HEK293T (cell line): ENCODE data around the gene POU6F2.

Source experiments
- ARNT ChIP-seq: fragments of 450-650 bp; IDR thresholded peaks from 2 replicates; pipeline ENCODE4 v1.6.1; 2017; ENCODE audit warnings: mild to moderate bottlenecking
- ELF4 ChIP-seq: fragments of 450-650 bp; IDR thresholded peaks from 2 replicates; pipeline ENCODE4 v1.6.1; 2017; ENCODE audit warnings: antibody characterized with exemption
- FOXA1 ChIP-seq: fragments of 450-650 bp; IDR thresholded peaks from 2 replicates; pipeline ENCODE4 v1.6.1; 2016; ENCODE audit warnings: mild to moderate bottlenecking
- FOXK2 ChIP-seq: fragments of 450-650 bp; IDR thresholded peaks from 2 replicates; pipeline ENCODE4 v1.6.1; 2016; ENCODE audit warnings: mild to moderate bottlenecking
- FOXM1 ChIP-seq: fragments of 450-650 bp; IDR thresholded peaks from 2 replicates; pipeline ENCODE4 v1.6.1; 2017; ENCODE audit warnings: mild to moderate bottlenecking, borderline replicate concordance
- HDGF ChIP-seq: fragments of 450-650 bp; IDR thresholded peaks from 2 replicates; pipeline ENCODE4 v1.6.1; 2017; ENCODE audit warnings: antibody characterized with exemption, borderline replicate concordance
- L3MBTL2 ChIP-seq: fragments of 450-650 bp; conservative IDR thresholded peaks from 2 replicates; pipeline ENCODE4 v1.6.1; 2016; ENCODE audit warnings: mild to moderate bottlenecking
- LEF1 ChIP-seq: fragments of 450-650 bp; IDR thresholded peaks from 2 replicates; pipeline ENCODE4 v1.6.1; 2017; ENCODE audit warnings: mild to moderate bottlenecking, borderline replicate concordance
- NFRKB ChIP-seq: fragments of 450-650 bp; IDR thresholded peaks from 2 replicates; pipeline ENCODE4 v1.6.1; 2016; ENCODE audit warnings: mild to moderate bottlenecking, moderate library complexity
- SP1 ChIP-seq: fragments of 450-650 bp; IDR thresholded peaks from 2 replicates; pipeline ENCODE4 v1.6.1; 2017
- SUZ12 ChIP-seq: fragments of 450-650 bp; IDR thresholded peaks from 2 replicates; pipeline ENCODE4 v1.6.1; 2016; ENCODE audit warnings: mild to moderate bottlenecking
- ZNF384 ChIP-seq: fragments of 450-650 bp; IDR thresholded peaks from 2 replicates; pipeline ENCODE4 v1.6.1; 2016
- TF ChIP-seq, protein P1 (sequence below): fragments of 450-650 bp; IDR thresholded peaks from 2 replicates; pipeline ENCODE4 v1.6.1; 2016

DNA sequence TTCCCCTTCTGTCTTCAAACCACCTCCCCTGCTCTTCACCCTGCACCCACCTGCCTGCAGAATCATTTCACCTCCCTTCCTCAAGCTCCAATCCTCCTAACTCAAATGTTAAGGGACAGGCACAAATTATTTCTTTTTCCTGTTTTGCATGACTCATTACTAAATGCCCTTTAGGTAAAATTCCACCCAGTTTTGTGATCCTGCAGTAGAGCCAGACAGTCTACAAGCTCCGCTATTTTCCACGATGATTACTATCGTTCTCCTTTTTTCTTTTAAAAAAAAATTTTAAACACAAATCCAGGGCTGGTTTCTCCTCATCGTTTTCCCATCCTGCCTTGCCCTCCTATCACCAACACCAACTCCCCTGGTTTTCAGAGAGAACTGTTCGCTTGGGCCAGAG lies 401.7 kb downstream of the POU6F2 start:
- TF ChIP-seq SP1 = no peak
- no peak for TF ChIP-seq NFRKB
- TF ChIP-seq HDGF = no peak
- no peak for TF ChIP-seq ZNF384
- no peak for TF ChIP-seq L3MBTL2
- no peak for TF ChIP-seq FOXA1
- TF ChIP-seq FOXM1 = no peak
- no peak for TF ChIP-seq SUZ12
- no peak for TF ChIP-seq FOXK2
- TF ChIP-seq ARNT = no peak
- TF ChIP-seq, protein P1, sequence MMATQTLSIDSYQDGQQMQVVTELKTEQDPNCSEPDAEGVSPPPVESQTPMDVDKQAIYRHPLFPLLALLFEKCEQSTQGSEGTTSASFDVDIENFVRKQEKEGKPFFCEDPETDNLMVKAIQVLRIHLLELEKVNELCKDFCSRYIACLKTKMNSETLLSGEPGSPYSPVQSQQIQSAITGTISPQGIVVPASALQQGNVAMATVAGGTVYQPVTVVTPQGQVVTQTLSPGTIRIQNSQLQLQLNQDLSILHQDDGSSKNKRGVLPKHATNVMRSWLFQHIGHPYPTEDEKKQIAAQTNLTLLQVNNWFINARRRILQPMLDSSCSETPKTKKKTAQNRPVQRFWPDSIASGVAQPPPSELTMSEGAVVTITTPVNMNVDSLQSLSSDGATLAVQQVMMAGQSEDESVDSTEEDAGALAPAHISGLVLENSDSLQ = no peak
- TF ChIP-seq LEF1 = no peak
- TF ChIP-seq ELF4 = no peak
